H9 (cell line): Measurements from ENCODE around the gene LAMP1. TPM values are rescaled to one million over a fixed set of nuclear protein-coding genes. Genes with fewer than 3 reads are reported as not detected.
A peak's percentile ranks its signal among the peaks of the same experiment; 100 is the strongest.

Experiments used
- DNase-seq: peaks from one replicate; pipeline ENCODE4 v3.0.0-alpha.2; 2017
- H2AFZ ChIP-seq: one replicate; pipeline ENCODE4 v1.6.1; 2013; ENCODE audit warnings: mild to moderate bottlenecking, low read length, control low read depth, moderate library complexity
- H2AK5ac ChIP-seq: 2 replicates; pipeline ENCODE4 v1.6.1; 2013; ENCODE audit warnings: low read length, control low read depth, mixed read lengths; ENCODE audit not compliant: insufficient read length
- H2BK120ac ChIP-seq: one replicate; pipeline ENCODE4 v1.6.1; 2013; ENCODE audit warnings: low read depth, mild to moderate bottlenecking, low read length, control low read depth, inconsistent platforms; ENCODE audit not compliant: poor library complexity, severe bottlenecking
- H2BK12ac ChIP-seq: 2 replicates; pipeline ENCODE4 v1.6.1; 2013; ENCODE audit warnings: low read length, control low read depth, mixed read lengths, low read depth; ENCODE audit not compliant: insufficient read length
- H2BK15ac ChIP-seq: 2 replicates; pipeline ENCODE4 v1.6.1; 2013; ENCODE audit warnings: low read depth, low read length, control low read depth
- H2BK20ac ChIP-seq: one replicate; pipeline ENCODE4 v1.6.1; 2013; ENCODE audit warnings: low read depth, mild to moderate bottlenecking, low read length, control low read depth, inconsistent platforms; ENCODE audit not compliant: poor library complexity, severe bottlenecking
- H2BK5ac ChIP-seq: 2 replicates; pipeline ENCODE4 v1.6.1; 2013; ENCODE audit warnings: low read length, control low read depth, mixed read lengths; ENCODE audit not compliant: insufficient read length
- H3K14ac ChIP-seq: 2 replicates; pipeline ENCODE4 v1.6.1; 2013; ENCODE audit warnings: low read length, control low read depth; ENCODE audit not compliant: insufficient read depth
- H3K18ac ChIP-seq: 2 replicates; pipeline ENCODE4 v1.6.1; 2013; ENCODE audit warnings: low read depth, mild to moderate bottlenecking, mixed read lengths, low read length, control low read depth; ENCODE audit not compliant: insufficient read length
- H3K23ac ChIP-seq: 2 replicates; pipeline ENCODE4 v1.6.1; 2013; ENCODE audit warnings: low read length, control low read depth, mixed read lengths, low read depth; ENCODE audit not compliant: insufficient read length
- H3K23me2 ChIP-seq: 2 replicates; pipeline ENCODE4 v1.6.1; 2013; ENCODE audit warnings: low read depth, mild to moderate bottlenecking, mixed read lengths, low read length, control low read depth; ENCODE audit not compliant: insufficient read length, poor library complexity, severe bottlenecking
- H3K27ac ChIP-seq: 2 replicates; pipeline ENCODE4 v1.5.1; 2013; ENCODE audit warnings: low read length, control low read depth, mixed read lengths, low read depth; ENCODE audit not compliant: insufficient read length
- H3K27me3 ChIP-seq: 2 replicates; pipeline ENCODE4 v1.6.1; 2013; ENCODE audit warnings: low read length, control low read depth, inconsistent platforms; ENCODE audit not compliant: insufficient read depth
- H3K4ac ChIP-seq: 2 replicates; pipeline ENCODE4 v1.6.1; 2013; ENCODE audit warnings: low read depth, mild to moderate bottlenecking, control low read depth, inconsistent platforms, low read length, moderate library complexity
- H3K4me1 ChIP-seq: 2 replicates; pipeline ENCODE4 v1.6.1; 2013; ENCODE audit warnings: low read length, control low read depth, inconsistent platforms; ENCODE audit not compliant: insufficient read depth
- H3K4me2 ChIP-seq: 2 replicates; pipeline ENCODE4 v1.6.1; 2013; ENCODE audit warnings: low read length, control low read depth, mixed read lengths; ENCODE audit not compliant: insufficient read length, insufficient read depth
- H3K56ac ChIP-seq: 2 replicates; pipeline ENCODE4 v1.6.1; 2013; ENCODE audit warnings: low read depth, mild to moderate bottlenecking, mixed read lengths, low read length, control low read depth; ENCODE audit not compliant: insufficient read length
- H3K79me1 ChIP-seq: 2 replicates; pipeline ENCODE4 v1.6.1; 2013; ENCODE audit warnings: low read depth, mild to moderate bottlenecking, moderate library complexity, low read length, control low read depth, inconsistent platforms; ENCODE audit not compliant: insufficient read depth, poor library complexity, severe bottlenecking
- H3K79me2 ChIP-seq: 2 replicates; pipeline ENCODE4 v1.6.1; 2013; ENCODE audit warnings: low read length, control low read depth, inconsistent platforms; ENCODE audit not compliant: insufficient read depth
- H3K9ac ChIP-seq: 2 replicates; pipeline ENCODE4 v1.6.1; 2013; ENCODE audit warnings: low read length, control low read depth, mixed read lengths; ENCODE audit not compliant: insufficient read length; ENCODE audit errors: extremely low read depth
- H3K9me3 ChIP-seq: one replicate; pipeline ENCODE4 v1.6.1; 2013; ENCODE audit warnings: low read depth, low read length, inconsistent platforms; ENCODE audit not compliant: control insufficient read depth
- H3T11ph ChIP-seq: one replicate; pipeline ENCODE4 v1.6.1; 2013; ENCODE audit warnings: mild to moderate bottlenecking, low read length, control low read depth, inconsistent platforms
- H4K20me1 ChIP-seq: one replicate; pipeline ENCODE4 v1.6.1; 2013; ENCODE audit not compliant: control insufficient read depth, insufficient read length, insufficient read depth
- H4K5ac ChIP-seq: 2 replicates; pipeline ENCODE4 v1.6.1; 2013; ENCODE audit warnings: low read depth, mild to moderate bottlenecking, mixed read lengths, low read length, control low read depth; ENCODE audit not compliant: insufficient read length
- H4K8ac ChIP-seq: replicated peaks from 2 replicates; pipeline ENCODE4 v1.6.1; 2013; ENCODE audit warnings: low read length, control low read depth, mixed read lengths, low read depth; ENCODE audit not compliant: insufficient read length
- H4K91ac ChIP-seq: 2 replicates; pipeline ENCODE4 v1.6.1; 2013; ENCODE audit warnings: low read depth, mild to moderate bottlenecking, moderate library complexity, mixed read lengths, low read length, control low read depth; ENCODE audit not compliant: insufficient read length
- H3K27ac Mint-ChIP-seq, 3 experiments: 2 replicates in 2 of 3; 3 replicates in 1 of 3; pipeline ENCODE4 v1.8.0; 2020 to 2021; ENCODE audit warnings: mixed read lengths in 3 of 3, mild to moderate bottlenecking in 1 of 3, moderate library complexity in 1 of 3
- H3K27me3 Mint-ChIP-seq: 2 replicates; pipeline ENCODE4 v1.8.0; 2021; ENCODE audit warnings: low read depth, mild to moderate bottlenecking, moderate library complexity, mixed read lengths
- H3K36me3 Mint-ChIP-seq, 3 experiments: 2 replicates in 2 of 3; 3 replicates in 1 of 3; pipeline ENCODE4 v1.8.0; 2020 to 2021; ENCODE audit warnings: low read depth in 3 of 3, mixed read lengths in 3 of 3; ENCODE audit not compliant: insufficient read depth in 1 of 3
- H3K4me1 Mint-ChIP-seq, 2 experiments: 2 replicates each; pipeline ENCODE4 v1.8.0; 2020; ENCODE audit warnings: mixed read lengths in 2 of 2
- H3K4me3 Mint-ChIP-seq, 2 experiments: 2 replicates in 1 of 2; 3 replicates in 1 of 2; pipeline ENCODE4 v1.8.0; 2020 to 2021; ENCODE audit warnings: mild to moderate bottlenecking in 2 of 2, mixed read lengths in 2 of 2, moderate library complexity in 1 of 2
- H3K9me3 Mint-ChIP-seq, 2 experiments: 2 replicates in 1 of 2; 3 replicates in 1 of 2; pipeline ENCODE4 v1.8.0; 2020; ENCODE audit warnings: mild to moderate bottlenecking in 2 of 2, mixed read lengths in 2 of 2, moderate library complexity in 1 of 2
- CTCF ChIP-seq: fragments of 200-600 bp; sonication (generic); conservative IDR thresholded peaks from 3 replicates; pipeline ENCODE4 v1.8.0; 2021; ENCODE audit warnings: antibody characterized with exemption, mild to moderate bottlenecking
- WGBS: extraction: QIAGEN DNeasy Blood & Tissue Kit; methylation state at CpG from one replicate; pipeline ENCODE4 v1.1.7; 2013; ENCODE audit warnings: missing lambda C conversion rate, low lambda C conversion rate, mixed read lengths; ENCODE audit not compliant: insufficient read length; ENCODE audit errors: extremely low coverage; 5-methylcytosine and 5-hydroxymethylcytosine counted together
- total RNA-seq: library from RNA; stranded (reverse); gene quantifications from 2 replicates; pipeline ENCODE4 v1.2.1, GENCODE V29; 2021

The LAMP1 gene
- total RNA-seq, 1 experiment from 2014 or later: 131 TPM

GRCh38 chr13:113327391-113327765, 30.3 kb downstream of the LAMP1 start:
- H3K27ac ChIP-seq: no peak overlapping the region
- no peak overlapping the region for H3T11ph ChIP-seq
- H3K14ac ChIP-seq: no peak overlapping the region
- no peak overlapping the region for H3K18ac ChIP-seq
- no peak overlapping the region for H2BK15ac ChIP-seq
- H2BK12ac ChIP-seq: no peak overlapping the region
- H4K20me1 ChIP-seq: peaks cover 3% of the 10 kb centered on the region
- H3K27me3 ChIP-seq: no peaks in the 10 kb centered on the region
- H4K8ac ChIP-seq: no peak overlapping the region
- DNase-seq: no peak
- H3K4ac ChIP-seq: no peak overlapping the region
- Mint-ChIP-seq H3K36me3 (peaks cover 24 to 50% (median 48%) of the 10 kb centered on the region in 3 experiments; a peak in 6 of 7 replicates), H3K9me3 (no peaks in the 10 kb centered on the region), H3K4me3 (no peak overlapping the region), H3K27ac (peak overlapping the region in 1 of 3 experiments; percentile 74; a peak in 2 of 7 replicates), H3K27me3 (peaks cover 3% of the 10 kb centered on the region; the same call in 1 of the 2 replicates), H3K4me1 (peaks cover 1 to 7% of the 10 kb centered on the region in 2 experiments; a peak in 3 of 4 replicates)
- H3K4me1 ChIP-seq: no peaks in the 10 kb centered on the region; the same call in 1 of the 2 replicates
- H4K91ac ChIP-seq: no peak overlapping the region
- no peak overlapping the region for H2AK5ac ChIP-seq
- H3K23me2 ChIP-seq: no peaks in the 10 kb centered on the region
- WGBS: no CpG with 5 or more reads among the region's 13 CpGs
- no peak overlapping the region for H2AFZ ChIP-seq
- no peak overlapping the region for H3K9ac ChIP-seq
- H3K4me2 ChIP-seq: no peak overlapping the region
- no peak overlapping the region for H3K23ac ChIP-seq
- no peaks in the 10 kb centered on the region for H3K9me3 ChIP-seq
- H3K79me1 ChIP-seq: no peaks in the 10 kb centered on the region
- no peak overlapping the region for H2BK120ac ChIP-seq
- H3K56ac ChIP-seq: no peak overlapping the region
- H2BK5ac ChIP-seq: no peak overlapping the region
- H2BK20ac ChIP-seq: no peak overlapping the region
- no peak overlapping the region for H4K5ac ChIP-seq
- no peak for TF ChIP-seq CTCF
- no peaks in the 10 kb centered on the region for H3K79me2 ChIP-seq
